HG03575 (cell line): ENCODE measurements around the gene MDH1.
"Not testable (repeated sequence)": the region's sequence is repeated elsewhere in the genome, so short reads cannot be mapped to it uniquely, and the experiment has no call there.

Source experiments
- ATAC-seq: cut with Tn5 transposase; IDR thresholded peaks from one replicate; pipeline ENCODE4 v1.9.1; 2021; ENCODE audit not compliant: unreplicated experiment, insufficient number of reproducible peaks, low FRiP score; ENCODE audit errors: extremely low read depth

Gene MDH1

GRCh38 chr2:63588385-63589147 is at the start of gene MDH1, which contains the start of gene WDPCP:
Gene MDH1 (plus strand): TSS chr2:63588963. CDS start chr2:63589044, 81 bp downstream.
Gene WDPCP (minus strand): TSS chr2:63588477. CDS start chr2:63588271, 206 bp downstream.
- peak; percentile 83 for ATAC-seq

GRCh38 chr2:63539416-63540162 is 49.2 kb upstream of the MDH1 start:
- no peak for ATAC-seq

- ATAC-seq: no peak
Observed at GRCh38 chr2:63544017-63544627, 44.6 kb upstream of the MDH1 start.

GRCh38 chr2:63545023-63545422 is 43.7 kb upstream of the MDH1 start:
- ATAC-seq: no peak

GRCh38 chr2:63553049-63553448 is 35.7 kb upstream of the MDH1 start:
- no peak for ATAC-seq

GRCh38 chr2:63555299-63555698 is 33.5 kb upstream of the MDH1 start:
- no peak for ATAC-seq

- no peak for ATAC-seq
Observed at GRCh38 chr2:63555931-63556330, 32.8 kb upstream of the MDH1 start.

- ATAC-seq: not testable (repeated sequence)
Observed at GRCh38 chr2:63557819-63558218, 30.9 kb upstream of the MDH1 start.

GRCh38 chr2:63558922-63559321 is 29.8 kb upstream of the MDH1 start:
- ATAC-seq: not testable (repeated sequence)

- no peak for ATAC-seq
Observed at GRCh38 chr2:63562751-63563150, 26.0 kb upstream of the MDH1 start.

- no peak for ATAC-seq
Observed at GRCh38 chr2:63569740-63570139, 19.0 kb upstream of the MDH1 start.

- no peak for ATAC-seq
Observed at GRCh38 chr2:63571291-63571690, 17.5 kb upstream of the MDH1 start.

GRCh38 chr2:63572001-63572400 is 16.8 kb upstream of the MDH1 start:
- no peak for ATAC-seq

- ATAC-seq: not testable (repeated sequence)
Observed at GRCh38 chr2:63573026-63573425, 15.7 kb upstream of the MDH1 start.

- ATAC-seq: not testable (repeated sequence)
Observed at GRCh38 chr2:63573726-63574345, 14.9 kb upstream of the MDH1 start.

GRCh38 chr2:63576546-63576945 is 12.2 kb upstream of the MDH1 start:
- ATAC-seq: no peak

- ATAC-seq: no peak
Observed at GRCh38 chr2:63578767-63579166, 10.0 kb upstream of the MDH1 start.

GRCh38 chr2:63580651-63581297 is 8.0 kb upstream of the MDH1 start:
- ATAC-seq: no peak
